Neural progenitor cell (in vitro differentiated cells): ENCODE measurements around the gene PCSK6.

Experiments
- EZH2 ChIP-seq: fragments of 200-600 bp; sonication (generic); IDR thresholded peaks from 2 replicates; pipeline ENCODE4 v1.6.1; 2017; ENCODE audit warnings: antibody characterized with exemption, mild to moderate bottlenecking, moderate library complexity
- EZH2phosphoT487 ChIP-seq: fragments of 200-600 bp; sonication (generic); IDR thresholded peaks from 2 replicates; pipeline ENCODE4 v1.6.1; 2017; ENCODE audit warnings: antibody characterized with exemption
- TF ChIP-seq, protein P1 (sequence below): fragments of 200-600 bp; sonication (generic); IDR thresholded peaks from 2 replicates; pipeline ENCODE4 v1.5.1; 2017; ENCODE audit warnings: antibody characterized with exemption, mild to moderate bottlenecking

- TF ChIP-seq, protein P1, sequence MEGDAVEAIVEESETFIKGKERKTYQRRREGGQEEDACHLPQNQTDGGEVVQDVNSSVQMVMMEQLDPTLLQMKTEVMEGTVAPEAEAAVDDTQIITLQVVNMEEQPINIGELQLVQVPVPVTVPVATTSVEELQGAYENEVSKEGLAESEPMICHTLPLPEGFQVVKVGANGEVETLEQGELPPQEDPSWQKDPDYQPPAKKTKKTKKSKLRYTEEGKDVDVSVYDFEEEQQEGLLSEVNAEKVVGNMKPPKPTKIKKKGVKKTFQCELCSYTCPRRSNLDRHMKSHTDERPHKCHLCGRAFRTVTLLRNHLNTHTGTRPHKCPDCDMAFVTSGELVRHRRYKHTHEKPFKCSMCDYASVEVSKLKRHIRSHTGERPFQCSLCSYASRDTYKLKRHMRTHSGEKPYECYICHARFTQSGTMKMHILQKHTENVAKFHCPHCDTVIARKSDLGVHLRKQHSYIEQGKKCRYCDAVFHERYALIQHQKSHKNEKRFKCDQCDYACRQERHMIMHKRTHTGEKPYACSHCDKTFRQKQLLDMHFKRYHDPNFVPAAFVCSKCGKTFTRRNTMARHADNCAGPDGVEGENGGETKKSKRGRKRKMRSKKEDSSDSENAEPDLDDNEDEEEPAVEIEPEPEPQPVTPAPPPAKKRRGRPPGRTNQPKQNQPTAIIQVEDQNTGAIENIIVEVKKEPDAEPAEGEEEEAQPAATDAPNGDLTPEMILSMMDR = no peak
- no peak for TF ChIP-seq EZH2
- no peak for TF ChIP-seq EZH2phosphoT487
Observed at GRCh38 chr15:101447561-101448071, 41.9 kb downstream of the PCSK6 start.
